T1000 (cell line): Measurements from ENCODE around the gene CATSPER3.

Experiments
- DNase-seq: peaks from one replicate; lab custom pipeline; 2025; ENCODE audit warnings: mixed read lengths; lab: John Stamatoyannopoulos, UW

Gene CATSPER3

GRCh38 chr5:135030123-135030955, 62.6 kb downstream of the CATSPER3 start:
- no peak for DNase-seq

GRCh38 chr5:135030956-135031812, 63.5 kb downstream of the CATSPER3 start:
- no peak for DNase-seq

GRCh38 chr5:135031813-135032694, 64.3 kb downstream of the CATSPER3 start:
- no peak for DNase-seq

- no peak for DNase-seq
Observed at GRCh38 chr5:135032695-135032998, 64.9 kb downstream of the CATSPER3 start.

- DNase-seq, result no peak
Observed at GRCh38 chr5:135032999-135033861, 65.5 kb downstream of the CATSPER3 start.

GRCh38 chr5:135033901-135034235, 66.2 kb downstream of the CATSPER3 start, which contains the start of gene PITX1:
PITX1 (minus strand) TSS chr5:135034228; CDS start chr5:135033881, 347 bp downstream.
- DNase-seq, result no peak

- DNase-seq, result peak; percentile 59
Observed at GRCh38 chr5:135034236-135034962, 66.7 kb downstream of the CATSPER3 start.

- no peak for DNase-seq
Observed at GRCh38 chr5:135034963-135035677, 67.4 kb downstream of the CATSPER3 start.

GRCh38 chr5:135035678-135036030, 67.9 kb downstream of the CATSPER3 start:
- DNase-seq, result no peak

GRCh38 chr5:135036405-135036804, 68.7 kb downstream of the CATSPER3 start:
- DNase-seq, result no peak

GRCh38 chr5:135037519-135038204, 70.0 kb downstream of the CATSPER3 start:
- DNase-seq, result no peak

GRCh38 chr5:135038205-135038812, 70.6 kb downstream of the CATSPER3 start:
- no peak for DNase-seq

GRCh38 chr5:135038813-135039270, 71.1 kb downstream of the CATSPER3 start:
- DNase-seq, result no peak

- DNase-seq, result no peak
Observed at GRCh38 chr5:135039271-135040033, 71.7 kb downstream of the CATSPER3 start.

GRCh38 chr5:135040034-135040332, 72.3 kb downstream of the CATSPER3 start:
- DNase-seq, result no peak

GRCh38 chr5:135040333-135041144, 72.8 kb downstream of the CATSPER3 start:
- no peak for DNase-seq

GRCh38 chr5:135041145-135041587, 73.5 kb downstream of the CATSPER3 start:
- no peak for DNase-seq
